ENCODE results near the gene CHKB. TPM values are rescaled to one million over a fixed set of nuclear protein-coding genes. Genes with fewer than 3 reads are reported as not detected.

CHKB gene
- total and polyA plus RNA-seq, 7 donors = 11.5 to 25.2 (median 13.6) TPM

GRCh38 chr22:50595189-50595588 is 12.5 kb upstream of the CHKB start:
- no peak for TF ChIP-seq CTCF (IDR thresholded peaks at IDR 0.05)
- intact Hi-C loops (cut with DNase I) = no loop called here
- WGBS, 3 donors = 86 to 88% (median 87%) methylated on average over 3 of the region's 3 CpGs
- H3K27ac ChIP-seq = no peak overlapping the region
- H3K4me3 ChIP-seq = no peak overlapping the region
- no peaks in the 10 kb centered on the region for H3K9me3 ChIP-seq
- H3K4me1 ChIP-seq = no peaks in the 10 kb centered on the region
- ATAC-seq = no peak
- peaks cover 0 to 14% (median 0%) of the 10 kb centered on the region in 3 donors for H3K27me3 ChIP-seq (ENCODE audit: insufficient read depth in 3 of 3, low read length in 2 of 3)
- no peaks in the 10 kb centered on the region for H3K36me3 ChIP-seq (ENCODE audit: insufficient read depth in 1 of 2, low read depth in 1 of 2)
- DNase-seq = no peak

DNA sequence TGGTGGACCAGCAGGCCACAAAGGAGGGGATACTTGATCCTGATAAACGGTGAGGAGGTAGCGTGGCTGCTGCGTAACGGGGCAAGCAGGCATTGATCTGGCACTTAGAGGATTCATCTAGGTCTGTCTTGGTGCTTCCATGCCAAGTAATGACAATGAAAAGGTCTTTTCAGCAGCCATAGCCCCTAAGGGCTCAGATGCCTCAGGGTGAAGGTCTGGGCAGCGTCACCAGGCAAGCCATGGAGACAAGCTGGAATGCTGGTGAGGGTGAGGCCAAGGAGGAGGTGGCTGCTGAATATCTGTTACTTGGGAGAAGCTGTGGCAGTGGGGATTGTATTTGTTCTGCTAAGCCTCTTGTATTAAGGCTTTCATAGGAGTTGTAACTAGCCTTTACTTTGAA is 4.8 kb upstream of the CHKB start:
- WGBS, 3 donors = 88 to 97% (median 92%) methylated on average over 5 of the region's 5 CpGs
- Histone ChIP-seq H3K4me3 (no peak overlapping the region), H3K36me3 (ENCODE audit: insufficient read depth in 1 of 2, low read depth in 1 of 2) (no peaks in the 10 kb centered on the region), H3K9me3 (no peaks in the 10 kb centered on the region), H3K27ac (no peak overlapping the region), H3K27me3 (ENCODE audit: insufficient read depth in 3 of 3, low read length in 2 of 3) (no peaks in the 10 kb centered on the region), H3K4me1 (peaks cover 7% of the 10 kb centered on the region)
- ATAC-seq = no peak
- DNase-seq = no peak
- TF ChIP-seq CTCF (IDR thresholded peaks at IDR 0.05) = no peak
- intact Hi-C loops (cut with DNase I) = no loop called here

DNA sequence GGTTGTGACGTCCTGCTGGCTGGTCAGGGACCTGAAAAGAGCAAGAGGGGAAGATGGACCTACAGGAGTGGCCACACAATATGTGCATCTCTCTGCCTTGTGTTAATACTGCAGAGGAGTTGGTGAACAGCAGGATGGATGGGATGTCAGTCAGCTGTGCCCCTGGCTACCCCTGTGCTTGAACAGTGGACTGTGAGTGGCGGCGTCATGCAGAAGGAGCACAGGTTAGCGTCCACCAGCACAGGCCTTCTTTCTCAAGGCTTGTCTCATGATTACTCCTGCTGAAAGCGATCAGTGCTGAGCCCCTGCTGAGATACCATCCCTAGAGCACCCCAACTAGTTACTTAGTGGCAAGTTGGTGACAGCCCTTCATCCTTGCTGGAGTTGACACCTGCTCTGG is 3.8 kb upstream of the CHKB start:
- no peaks in the 10 kb centered on the region for H3K36me3 ChIP-seq (ENCODE audit: insufficient read depth in 1 of 2, low read depth in 1 of 2)
- no peak overlapping the region for H3K27ac ChIP-seq
- ATAC-seq = no peak
- H3K9me3 ChIP-seq = no peaks in the 10 kb centered on the region
- intact Hi-C loops (cut with DNase I) = no loop called here
- H3K27me3 ChIP-seq (ENCODE audit: insufficient read depth in 3 of 3, low read length in 2 of 3) = no peaks in the 10 kb centered on the region
- TF ChIP-seq CTCF (IDR thresholded peaks at IDR 0.05) = no peak
- no peak overlapping the region for H3K4me3 ChIP-seq
- H3K4me1 ChIP-seq = peaks cover 12% of the 10 kb centered on the region
- no peak for DNase-seq
- 72 to 96% (median 83%) methylated on average over 5 of the region's 5 CpGs for WGBS, 3 donors

DNA sequence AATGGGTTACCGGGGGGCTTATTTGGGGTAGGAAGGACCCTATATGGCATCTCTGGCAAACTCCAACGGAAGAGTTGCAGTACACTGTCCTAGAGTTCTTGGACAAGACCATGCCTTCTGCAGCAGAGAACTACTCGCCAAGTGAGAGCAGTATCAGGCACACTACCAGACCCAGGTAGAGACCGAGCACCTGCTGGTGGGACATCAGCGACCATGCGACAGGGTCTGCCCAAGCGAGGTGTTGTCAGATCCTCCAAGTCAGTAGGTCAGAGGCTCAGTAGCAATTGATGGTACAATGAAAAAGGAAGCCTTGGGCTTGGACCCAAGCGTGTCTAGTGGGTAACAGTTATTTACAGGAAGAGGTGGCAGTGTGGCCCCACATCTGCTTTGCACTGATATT is 3.1 kb upstream of the CHKB start:
- 87 to 97% (median 94%) methylated on average over 8 of the region's 8 CpGs for WGBS, 3 donors
- Histone ChIP-seq H3K9me3 (no peaks in the 10 kb centered on the region), H3K4me1 (peaks cover 18% of the 10 kb centered on the region), H3K27me3 (ENCODE audit: insufficient read depth in 3 of 3, low read length in 2 of 3) (no peaks in the 10 kb centered on the region), H3K36me3 (ENCODE audit: insufficient read depth in 1 of 2, low read depth in 1 of 2) (no peaks in the 10 kb centered on the region), H3K27ac (no peak overlapping the region), H3K4me3 (no peak overlapping the region)
- intact Hi-C loops (cut with DNase I) = no loop called here
- ATAC-seq (no peak), DNase-seq (no peak)
- no peak for TF ChIP-seq CTCF (IDR thresholded peaks at IDR 0.05)

- no peaks in the 10 kb centered on the region for H3K27me3 ChIP-seq (ENCODE audit: insufficient read depth in 3 of 3, low read length in 2 of 3)
- H3K36me3 ChIP-seq (ENCODE audit: insufficient read depth in 1 of 2, low read depth in 1 of 2) = peaks cover 0 to 3% of the 10 kb centered on the region in 2 donors
- no peaks in the 10 kb centered on the region for H3K9me3 ChIP-seq
- peaks cover 22% of the 10 kb centered on the region for H3K4me1 ChIP-seq
- TF ChIP-seq CTCF (IDR thresholded peaks at IDR 0.05) = no peak
- intact Hi-C loops (cut with DNase I) = no loop called here
- 87 to 95% (median 90%) methylated on average over 3 of the region's 3 CpGs for WGBS, 3 donors
- no peak for DNase-seq
- H3K27ac ChIP-seq = no peak overlapping the region
- ATAC-seq = no peak
- no peak overlapping the region for H3K4me3 ChIP-seq
These were observed 2.6 kb upstream of the CHKB start for GRCh38 chr22:50585238-50585637.
